ENCODE measurements around the gene PRMT2.

The PRMT2 gene

DNA sequence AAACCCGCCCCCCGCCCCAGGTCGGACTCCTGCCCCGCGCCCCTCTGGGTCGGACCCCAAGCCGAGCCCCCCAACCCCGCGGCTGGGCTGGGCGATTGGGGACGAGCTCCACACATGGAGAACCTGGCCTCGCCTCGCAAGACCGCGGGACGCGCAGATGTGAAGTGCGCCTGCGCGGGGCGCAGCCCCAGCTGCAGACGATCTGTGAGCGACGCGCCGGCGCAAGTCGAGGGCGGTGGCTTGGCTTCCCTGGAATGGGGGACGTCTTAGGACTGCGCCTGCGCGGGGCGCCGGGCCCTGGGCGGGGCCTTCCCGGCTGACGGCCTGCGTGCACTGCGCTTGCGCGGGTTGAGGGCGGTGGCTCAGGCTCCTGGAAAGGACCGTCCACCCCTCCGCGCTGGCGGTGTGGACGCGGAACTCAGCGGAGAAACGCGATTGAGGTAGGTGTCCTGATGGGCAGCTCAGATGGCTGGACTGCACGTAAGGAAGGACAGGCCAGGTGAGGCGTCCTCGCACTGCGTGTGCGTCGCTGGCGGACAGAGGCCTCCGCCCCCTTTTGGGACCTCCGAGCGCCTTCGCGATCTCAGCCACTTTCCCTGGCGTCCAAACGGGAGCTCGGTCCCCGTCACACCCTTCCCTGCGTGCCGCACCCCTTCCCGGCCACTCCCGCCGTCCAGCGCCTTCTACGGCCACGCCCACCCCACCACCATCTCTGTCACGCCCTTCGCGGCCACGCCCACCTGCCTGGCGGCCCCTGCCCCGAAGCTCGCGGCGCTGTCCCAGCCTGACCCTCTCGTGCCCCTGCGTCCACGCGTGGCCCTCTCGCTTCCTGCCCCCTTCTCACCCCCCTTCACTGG lies at the start of gene PRMT2:
Gene PRMT2, plus strand, starts transcription at position 351 of the 857 bp plus-strand sequence. CDS start 1,278 bp downstream, outside the sequence.
- peak; percentile 97 for DNase-seq

DNA sequence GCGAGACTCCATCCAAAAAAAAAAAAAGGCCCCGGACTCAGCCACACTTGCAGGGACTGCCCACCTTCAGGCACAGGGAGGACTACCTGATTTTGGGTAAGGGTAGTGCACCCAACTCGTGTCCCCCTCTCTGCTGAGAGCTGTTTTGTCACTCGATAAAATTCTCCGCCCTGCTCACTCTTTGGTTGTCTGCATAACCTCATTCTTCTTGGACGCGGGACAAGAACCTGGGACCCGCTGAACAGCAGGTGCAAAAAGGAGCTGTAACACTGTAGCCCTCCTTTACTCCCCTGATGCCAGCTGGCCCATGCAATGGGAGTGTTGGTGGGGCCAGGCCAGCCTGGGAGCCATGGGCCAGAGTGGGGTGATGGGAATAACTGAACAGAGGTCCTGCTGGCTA lies 41.2 kb upstream of the PRMT2 start:
- DNase-seq = no peak

DNA sequence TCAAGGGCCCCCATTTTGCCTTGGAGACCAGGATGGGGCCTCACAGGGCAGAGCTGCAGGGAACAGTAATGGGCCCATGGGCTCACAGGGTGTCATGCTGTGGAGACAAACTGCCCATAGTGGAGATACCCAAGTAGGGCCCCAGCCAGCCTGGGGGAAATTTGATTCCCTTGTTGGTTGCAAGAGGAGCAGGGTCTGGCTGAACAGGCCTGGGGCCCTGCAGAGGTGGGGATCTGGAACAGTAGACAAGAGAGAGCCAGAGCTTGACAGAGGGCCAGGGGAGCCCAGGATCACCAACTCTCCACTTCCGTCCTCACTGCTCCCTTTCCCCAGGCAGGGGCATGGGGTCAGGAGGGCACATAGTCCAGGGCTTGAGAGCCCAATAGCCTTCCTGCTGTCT lies 39.3 kb upstream of the PRMT2 start:
- no peak for DNase-seq

DNA sequence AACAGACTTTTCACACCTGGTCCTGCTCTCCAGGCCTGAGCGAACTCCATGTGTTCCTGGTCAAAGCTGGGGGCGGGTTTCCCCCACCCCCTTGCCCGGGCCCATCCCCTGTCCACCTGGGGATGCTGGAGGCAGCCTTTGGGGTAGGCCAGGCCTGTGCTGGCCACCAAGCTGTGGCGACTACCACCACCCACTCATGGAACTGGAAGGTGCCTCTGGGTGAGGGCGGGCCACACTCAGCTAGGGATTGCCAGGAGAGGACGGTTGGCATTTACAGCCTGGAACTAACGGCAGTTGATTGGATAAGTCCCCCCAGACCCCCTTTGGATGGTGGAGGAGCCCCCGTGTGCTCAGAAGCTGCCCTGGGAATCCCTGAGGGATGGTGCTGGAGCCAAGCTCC lies 38.4 kb upstream of the PRMT2 start:
- DNase-seq = no peak

GRCh38 chr21:46597896-46598343 lies 37.6 kb upstream of the PRMT2 start:
- no peak for DNase-seq

- DNase-seq = no peak
Measured at GRCh38 chr21:46598581-46599572, 36.6 kb upstream of the PRMT2 start.

DNA sequence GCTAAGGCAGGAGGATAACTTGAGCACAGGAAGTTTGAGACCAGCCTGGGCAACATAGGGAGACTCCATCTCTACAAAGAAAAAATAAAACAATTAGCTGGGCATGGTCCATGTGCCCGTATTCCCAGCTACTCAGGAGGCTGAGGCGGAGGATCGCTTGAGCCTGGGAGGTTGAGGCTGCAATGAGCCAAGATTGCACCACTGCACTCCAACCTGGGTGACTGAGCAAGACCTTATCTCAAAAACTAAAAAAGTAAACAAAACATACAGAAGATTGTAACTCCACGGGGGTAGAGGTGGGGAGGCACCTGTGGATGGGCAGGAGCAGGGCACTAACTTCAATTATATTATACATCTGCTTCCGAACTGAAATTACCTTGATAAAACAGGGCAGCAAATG lies 35.2 kb upstream of the PRMT2 start:
- no peak for DNase-seq

- no peak for DNase-seq
Measured at GRCh38 chr21:46600978-46601377, 34.5 kb upstream of the PRMT2 start.

DNA sequence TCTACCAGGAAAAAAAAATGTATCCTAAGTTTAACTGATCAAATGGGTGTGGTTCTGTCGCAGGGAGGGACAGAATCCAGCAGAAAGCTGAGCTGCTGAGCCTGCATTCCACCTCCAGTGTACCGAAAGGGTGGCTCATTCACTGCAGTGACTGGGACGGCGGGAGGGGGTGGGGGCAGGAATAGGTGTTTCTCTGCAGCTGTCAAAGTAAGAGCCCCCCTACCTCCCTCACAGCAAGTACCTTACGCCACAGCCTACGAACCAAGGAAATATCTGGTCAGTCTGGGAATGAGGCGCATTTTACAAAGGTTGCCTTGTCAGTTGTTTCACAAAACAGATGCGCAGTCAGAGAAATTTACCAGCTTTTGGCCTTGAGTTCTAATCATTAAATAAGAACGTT lies 32.2 kb upstream of the PRMT2 start:
- no peak for DNase-seq

DNA sequence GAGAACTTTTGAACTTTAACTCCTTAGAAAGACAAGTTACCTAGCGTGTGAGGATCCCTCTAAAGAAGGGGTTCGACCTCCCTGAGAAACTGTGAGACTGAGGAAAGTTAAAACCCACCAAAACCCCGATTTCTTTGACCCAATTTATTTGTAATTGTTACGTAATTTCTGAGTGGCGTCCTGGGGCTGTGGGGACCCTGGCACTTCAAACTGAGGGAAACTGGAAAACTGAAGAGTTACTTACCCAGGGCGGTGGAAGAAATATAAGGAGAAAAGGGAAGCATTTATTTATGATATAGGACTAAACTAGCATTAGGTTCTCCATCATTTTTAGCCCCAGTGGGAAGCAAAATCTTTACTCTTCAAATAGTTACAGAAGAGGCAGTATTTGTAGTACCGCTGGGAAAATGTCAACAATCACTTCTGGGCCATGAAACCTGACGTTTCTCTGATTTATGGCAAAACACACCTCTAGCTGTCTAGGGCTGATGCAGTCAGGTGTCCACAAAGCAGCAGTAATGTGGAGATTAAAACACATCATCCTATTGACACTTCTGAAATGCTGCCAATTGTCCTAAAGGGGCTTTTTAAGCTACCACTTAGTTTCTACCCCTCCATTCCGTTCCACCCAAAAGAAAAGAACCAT lies 31.0 kb upstream of the PRMT2 start:
- DNase-seq = no peak

DNA sequence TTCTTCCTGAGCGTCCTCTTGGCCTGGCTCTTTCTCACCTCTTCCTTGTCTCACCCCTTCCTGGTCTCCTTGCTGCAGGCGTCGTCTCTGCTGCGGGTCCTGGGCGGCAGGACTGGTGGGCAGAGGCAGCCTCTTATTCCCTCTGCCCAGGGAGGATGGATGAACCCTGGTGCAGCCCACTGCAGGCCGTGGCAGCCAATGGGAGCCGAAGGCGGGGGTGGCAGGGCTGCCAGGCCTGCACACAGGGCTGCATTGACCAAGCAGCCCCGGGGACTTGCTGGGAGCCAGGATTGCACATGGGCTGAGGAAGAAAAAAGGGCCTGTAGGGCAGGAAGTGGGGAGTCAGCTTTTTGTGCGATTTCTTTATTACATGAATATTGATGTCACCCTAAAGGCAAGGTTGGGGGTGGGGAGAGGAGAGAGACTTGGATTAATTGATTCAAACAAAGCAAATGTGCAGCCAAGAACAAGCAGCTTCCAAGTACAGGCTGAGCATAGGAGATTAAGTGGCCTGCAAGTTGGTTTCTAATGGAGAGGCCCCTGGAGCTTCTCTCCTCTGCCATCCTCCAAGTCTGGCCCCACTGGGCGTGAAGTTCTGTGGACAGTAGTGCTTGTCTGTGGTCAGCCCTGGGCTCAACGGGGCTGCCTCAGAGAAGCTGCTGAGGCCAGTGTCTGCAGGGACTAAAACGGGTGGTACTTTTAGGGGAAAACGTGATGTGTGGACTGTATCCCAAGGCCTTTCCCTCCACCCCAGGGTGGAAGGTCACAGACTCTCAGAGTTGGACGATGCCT lies 30.3 kb upstream of the PRMT2 start, which contains the start of gene S100B:
Gene S100B, minus strand, starts transcription at position 108 of the 792 bp plus-strand sequence. CDS start 2,667 bp downstream, outside the sequence.
- DNase-seq = no peak

GRCh38 chr21:46605767-46606426 lies 29.6 kb upstream of the PRMT2 start:
- peak; percentile 57 for DNase-seq

GRCh38 chr21:46606427-46606813 lies 29.1 kb upstream of the PRMT2 start:
- no peak for DNase-seq

GRCh38 chr21:46607636-46608035 lies 27.8 kb upstream of the PRMT2 start:
- DNase-seq = no peak

- DNase-seq = no peak
Measured at GRCh38 chr21:46608672-46609111, 26.8 kb upstream of the PRMT2 start.

DNA sequence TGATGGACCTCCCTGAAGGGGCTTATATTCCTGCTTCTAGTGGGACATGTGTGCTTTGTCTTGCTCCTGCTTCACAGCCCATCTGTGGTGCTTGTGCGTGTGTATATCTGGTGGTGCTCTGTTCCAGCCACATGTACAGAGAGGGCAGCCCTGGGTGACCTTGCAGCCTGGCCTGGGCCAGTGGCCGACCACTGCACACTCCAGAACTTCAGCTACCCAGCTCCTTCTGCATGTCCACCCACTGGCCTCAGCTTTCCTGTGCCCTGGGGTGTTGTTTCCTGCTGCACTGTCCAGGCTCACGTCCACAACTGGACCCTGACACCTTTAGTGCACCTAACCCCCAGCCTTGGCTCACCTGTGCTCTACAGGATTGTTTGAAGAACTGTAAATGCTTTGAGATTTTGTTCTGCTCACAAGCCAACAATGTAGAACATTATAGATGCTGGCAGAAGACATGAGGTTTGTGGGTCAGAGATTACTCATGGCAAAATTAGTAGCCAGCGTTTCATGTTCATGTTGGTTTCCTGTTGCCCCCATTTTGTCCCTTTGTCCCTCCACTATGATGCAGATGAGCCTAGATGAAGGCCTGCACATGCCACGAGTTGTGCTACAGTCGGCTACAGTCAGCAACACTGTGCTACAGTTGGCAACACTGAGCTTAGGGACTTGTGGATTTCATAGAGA lies 25.3 kb upstream of the PRMT2 start:
- no peak for DNase-seq

DNA sequence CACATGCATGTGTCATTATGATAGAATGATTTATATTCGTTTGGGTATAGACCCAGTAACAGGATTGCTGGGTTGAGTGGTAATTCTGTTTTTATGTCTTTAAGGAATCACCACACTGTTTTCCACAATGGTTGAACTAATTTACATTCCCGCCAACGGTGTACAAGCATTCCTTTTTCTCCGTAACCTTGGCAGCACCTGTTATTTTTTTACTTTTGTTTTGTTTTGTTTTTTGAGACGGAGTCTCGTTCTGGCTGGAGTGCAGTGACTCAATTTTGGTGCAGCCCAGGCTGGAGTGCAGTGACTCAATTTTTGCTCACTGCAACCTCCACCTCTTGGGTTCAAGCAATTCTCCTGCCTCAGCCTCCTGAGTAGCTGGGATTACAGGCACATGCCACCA lies 22.1 kb upstream of the PRMT2 start:
- DNase-seq = no peak

DNA sequence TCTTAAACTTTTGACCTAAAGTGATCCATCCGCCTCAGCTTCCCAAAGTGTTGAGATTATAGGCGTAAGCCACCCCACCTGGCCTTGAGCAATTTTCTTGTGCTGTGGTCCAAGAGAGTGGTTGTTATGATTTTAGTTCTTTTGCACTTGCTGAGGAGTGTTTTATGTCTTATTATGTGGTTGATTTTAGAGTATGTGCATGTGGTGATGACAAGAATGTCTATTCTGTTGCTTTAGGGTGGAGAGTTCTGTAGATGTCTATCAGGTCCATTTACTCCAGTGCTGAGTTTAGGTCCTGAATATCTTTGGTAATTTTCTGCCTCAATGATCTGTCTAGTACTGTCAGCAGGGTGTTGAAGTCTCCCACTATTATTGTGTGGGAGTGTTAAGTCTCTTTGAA lies 19.4 kb upstream of the PRMT2 start:
- no peak for DNase-seq

GRCh38 chr21:46616656-46617055 lies 18.8 kb upstream of the PRMT2 start:
- DNase-seq = no peak

DNA sequence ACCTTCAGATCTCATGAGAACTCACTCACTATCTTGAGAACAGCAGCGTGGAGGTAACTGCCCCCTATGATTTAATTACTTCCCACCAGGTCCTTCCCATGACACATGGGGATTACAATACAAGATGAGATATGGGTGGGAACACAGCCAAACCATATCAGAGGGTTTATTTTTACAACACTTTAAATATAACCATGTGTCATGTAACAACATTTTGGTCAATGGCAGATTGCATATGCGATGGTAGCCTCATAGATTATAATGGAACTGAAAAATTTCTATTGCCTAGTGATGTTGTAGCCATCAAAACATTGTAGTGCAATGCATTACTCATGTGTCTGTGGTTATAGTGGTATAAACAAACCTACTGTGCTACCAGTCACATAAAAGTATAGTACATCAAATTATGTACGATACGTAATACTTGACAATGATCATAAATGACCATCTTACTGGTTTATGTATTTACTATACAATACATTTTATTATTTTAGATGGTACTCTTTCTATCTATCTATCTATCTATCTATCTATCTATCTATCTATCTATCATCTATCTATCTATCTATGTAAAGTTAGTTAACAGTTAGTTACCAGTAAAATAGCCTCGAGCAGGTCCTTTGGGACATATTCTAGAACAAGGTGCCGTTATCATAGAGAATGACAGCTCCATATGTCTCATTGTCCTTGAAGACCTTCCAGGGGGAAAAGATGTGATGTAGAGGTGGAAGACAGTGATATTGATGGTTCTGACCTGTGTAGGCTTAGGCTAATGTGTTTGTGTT lies 18.0 kb upstream of the PRMT2 start:
- no peak for DNase-seq
